SU-DHL-6 (cell line): ENCODE measurements around the gene SPEG.

ENCODE experiments used
- CTCF ChIP-seq: fragments of 200-600 bp; sonication (generic); IDR thresholded peaks from one replicate; pipeline ENCODE4 v1.5.1; 2017; ENCODE audit warnings: antibody characterized with exemption, mild to moderate bottlenecking, low read length, moderate library complexity; ENCODE audit not compliant: insufficient read depth, poor library complexity, severe bottlenecking
- EZH2phosphoT487 ChIP-seq: fragments of 200-600 bp; sonication (generic), shearing (Covaris generic); conservative IDR thresholded peaks from 2 replicates; pipeline ENCODE4 v1.6.1; 2018; ENCODE audit warnings: mild to moderate bottlenecking, antibody characterized with exemption, low read length, moderate library complexity, mixed read lengths

GRCh38 chr2:219417374-219417773 lies 17.3 kb upstream of the SPEG start:
- TF ChIP-seq CTCF (no peak), EZH2phosphoT487 (no peak)
